KOPT-K1 (cell line): ENCODE results near the gene SUSD3.
A peak's percentile ranks its signal among the peaks of the same experiment; 100 is the strongest.

Experiments used
- H3K27ac ChIP-seq: fragments of 200-600 bp; sonication (generic); 2 replicates; pipeline ENCODE4 v1.5.1; 2016; ENCODE audit warnings: antibody characterized with exemption, mild to moderate bottlenecking, low read depth, low read length; ENCODE audit not compliant: poor library complexity, severe bottlenecking
- H3K36me3 ChIP-seq: fragments of 200-600 bp; sonication (generic); 2 replicates; pipeline ENCODE4 v1.5.1; 2017; ENCODE audit warnings: antibody characterized with exemption, mild to moderate bottlenecking, low read length, moderate library complexity; ENCODE audit not compliant: insufficient read depth
- H3K9me3 ChIP-seq: fragments of 200-600 bp; sonication (generic); 2 replicates; pipeline ENCODE4 v1.5.1; 2017; ENCODE audit warnings: antibody characterized with exemption, low read length, mild to moderate bottlenecking; ENCODE audit not compliant: insufficient read depth, poor library complexity, severe bottlenecking

SUSD3 gene

DNA sequence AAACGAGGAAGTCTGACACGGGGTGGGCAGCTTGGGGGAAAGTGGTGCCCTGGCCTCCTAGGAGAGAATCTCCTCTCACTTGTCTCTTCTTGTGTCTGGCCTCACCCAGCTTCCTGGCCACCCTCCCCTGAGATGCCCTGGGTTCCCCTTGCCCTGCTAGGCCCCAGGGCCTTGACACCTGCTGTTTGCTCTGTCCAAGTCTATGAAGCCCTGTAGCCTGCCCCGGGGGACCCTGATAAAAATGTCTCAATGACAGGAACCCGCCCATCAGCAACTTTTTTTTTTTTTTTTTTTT lies 35.0 kb upstream of the SUSD3 start:
- Histone ChIP-seq H3K36me3 (peaks cover 47% of the 10 kb centered on the region; the same call in 1 of the 2 replicates), H3K27ac (no peak overlapping the region), H3K9me3 (no peaks in the 10 kb centered on the region)

DNA sequence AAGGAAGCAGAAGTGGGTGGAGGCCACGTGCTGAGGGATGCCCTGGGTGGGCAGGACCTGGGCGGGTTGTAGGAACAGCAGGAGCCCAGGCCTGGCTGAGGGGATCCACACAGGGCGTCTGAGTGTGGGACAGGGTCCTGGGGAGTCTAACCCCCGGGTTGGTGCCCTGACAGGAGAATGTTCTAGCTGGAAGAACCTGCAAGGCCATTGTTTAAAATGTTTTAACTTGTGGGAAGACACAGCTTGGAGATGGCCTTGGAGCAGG lies 33.9 kb upstream of the SUSD3 start:
- H3K27ac ChIP-seq = peak overlapping the region; percentile 90
- no peaks in the 10 kb centered on the region for H3K9me3 ChIP-seq
- peaks cover 37% of the 10 kb centered on the region; the same call in 1 of the 2 replicates for H3K36me3 ChIP-seq

DNA sequence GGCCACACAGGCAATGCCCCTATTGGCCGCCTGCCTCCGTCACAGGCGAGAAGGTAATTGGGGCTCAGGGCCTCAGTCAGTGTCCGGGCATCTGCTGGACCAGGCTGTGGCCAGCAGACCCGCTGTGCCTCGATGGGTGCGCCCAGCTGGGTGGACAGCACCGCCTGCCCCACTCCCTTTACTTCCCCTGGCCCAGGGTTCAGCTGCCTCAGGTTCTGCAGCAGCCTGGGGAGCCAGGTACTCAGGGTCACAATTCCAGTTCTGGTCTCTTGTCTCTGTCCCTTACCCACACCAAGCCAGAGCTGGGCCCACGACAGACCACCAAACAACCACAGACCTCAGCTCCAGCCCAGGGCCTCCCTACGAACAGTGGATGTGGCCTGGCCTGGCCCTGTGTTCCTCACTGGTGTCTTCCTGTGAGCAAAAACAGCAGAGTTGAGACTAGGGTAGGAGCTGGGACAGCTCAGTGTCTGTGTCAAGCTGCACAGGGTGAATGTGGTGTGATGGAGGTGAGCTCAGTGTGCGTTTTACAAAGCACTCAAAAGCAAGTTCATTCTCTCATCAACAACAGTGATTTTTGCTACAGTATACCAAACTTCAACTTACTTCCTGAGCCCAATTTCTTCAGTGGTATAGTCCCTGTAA lies 33.4 kb upstream of the SUSD3 start:
- Histone ChIP-seq H3K9me3 (no peaks in the 10 kb centered on the region), H3K36me3 (peaks cover 37% of the 10 kb centered on the region; the same call in 1 of the 2 replicates), H3K27ac (peak overlapping the region; percentile 90)

DNA sequence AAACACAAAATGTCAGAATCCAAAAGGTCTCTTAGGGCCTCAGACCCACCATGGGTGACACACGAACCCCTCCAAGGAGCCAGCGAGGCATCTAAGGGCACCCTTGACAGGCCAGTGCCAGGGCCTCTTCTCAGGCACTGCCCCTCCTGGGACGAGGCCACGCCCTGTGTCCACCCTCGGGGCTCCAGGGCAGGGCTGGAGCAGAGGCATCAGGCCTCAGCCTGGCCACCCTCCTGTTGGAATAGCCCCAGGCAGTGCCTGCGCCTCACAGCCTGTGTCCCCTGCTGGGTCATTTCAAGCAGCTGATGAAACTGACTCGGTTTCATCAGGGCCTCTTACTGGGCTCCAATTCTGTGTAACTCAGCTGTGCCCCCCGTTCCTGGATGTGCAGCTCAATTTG lies 32.8 kb upstream of the SUSD3 start:
- H3K36me3 ChIP-seq = peaks cover 33% of the 10 kb centered on the region; the same call in 1 of the 2 replicates
- H3K9me3 ChIP-seq = no peaks in the 10 kb centered on the region
- H3K27ac ChIP-seq = peak overlapping the region; percentile 90

DNA sequence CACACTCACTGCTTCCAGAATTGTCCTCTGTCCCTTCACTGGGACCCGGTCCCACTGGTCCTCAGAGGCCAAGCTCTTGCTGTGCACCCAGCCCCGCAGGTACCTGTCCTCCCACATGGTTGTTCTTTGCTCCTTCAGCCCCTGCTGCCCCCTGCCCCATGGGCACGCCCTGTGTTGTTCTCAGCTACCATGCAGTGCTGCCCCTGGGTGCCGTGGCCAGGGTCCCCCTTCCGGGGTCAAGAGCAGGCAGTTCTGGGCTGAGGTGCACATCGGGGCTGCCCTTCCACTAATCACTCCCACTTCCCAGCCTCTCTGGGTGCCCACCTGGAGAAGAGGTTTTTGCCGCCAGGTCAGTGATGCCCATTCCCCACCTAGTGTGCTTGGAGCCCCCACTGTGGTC lies 31.9 kb upstream of the SUSD3 start:
- no peaks in the 10 kb centered on the region for H3K9me3 ChIP-seq
- peaks cover 27% of the 10 kb centered on the region; the same call in 1 of the 2 replicates for H3K36me3 ChIP-seq
- H3K27ac ChIP-seq = peak overlapping the region; percentile 90

DNA sequence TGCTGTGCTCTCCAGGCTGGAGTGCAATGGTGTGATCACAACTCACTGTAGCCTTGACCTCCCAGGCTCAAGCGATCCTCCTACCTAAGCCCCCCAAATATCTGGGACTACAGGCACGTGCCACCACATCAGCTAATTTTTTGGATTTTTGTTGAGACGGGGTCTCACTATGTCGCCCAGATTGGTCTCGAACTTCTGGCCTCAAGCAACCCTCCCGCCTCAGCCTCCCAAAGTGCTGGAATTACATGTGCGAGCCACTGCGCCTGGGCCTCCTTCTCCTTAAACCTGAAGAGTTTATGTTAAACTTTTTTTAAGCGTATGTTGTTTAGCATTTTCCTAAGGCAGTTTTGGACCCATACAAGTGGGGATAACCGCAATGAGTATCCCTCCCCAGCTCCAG lies 30.8 kb upstream of the SUSD3 start:
- Histone ChIP-seq H3K9me3 (no peaks in the 10 kb centered on the region), H3K27ac (peak overlapping the region; percentile 90), H3K36me3 (peaks cover 34% of the 10 kb centered on the region; the same call in 1 of the 2 replicates)

DNA sequence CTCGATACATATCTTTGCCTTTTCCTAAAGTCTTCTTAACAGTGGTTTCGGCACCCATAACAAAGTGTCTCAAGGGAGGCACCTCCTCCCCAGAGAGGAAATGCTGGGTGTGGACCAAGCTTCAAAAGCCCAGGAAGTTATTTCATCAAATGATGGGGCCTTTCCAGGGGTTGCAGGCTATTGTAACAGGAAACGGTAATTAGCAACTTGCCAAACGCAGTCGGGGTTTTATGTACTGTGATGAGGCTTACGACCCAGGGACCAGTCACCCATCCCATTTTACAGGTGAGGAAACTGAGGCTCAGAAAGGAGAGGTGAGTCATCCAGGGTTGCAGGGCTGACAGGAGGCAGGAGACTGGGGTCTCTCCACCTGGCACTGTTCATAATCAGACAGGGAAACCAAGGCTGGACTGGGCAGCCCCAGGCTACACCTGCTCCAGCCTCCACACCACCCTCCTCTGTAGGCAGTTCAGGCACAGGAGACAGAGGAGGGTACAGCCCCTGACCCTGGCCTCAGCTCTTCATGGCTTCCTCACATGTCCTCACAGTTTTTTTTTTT lies 30.0 kb upstream of the SUSD3 start:
- Histone ChIP-seq H3K9me3 (no peaks in the 10 kb centered on the region), H3K36me3 (peaks cover 36% of the 10 kb centered on the region; the same call in 1 of the 2 replicates), H3K27ac (peak overlapping the region; percentile 90)

DNA sequence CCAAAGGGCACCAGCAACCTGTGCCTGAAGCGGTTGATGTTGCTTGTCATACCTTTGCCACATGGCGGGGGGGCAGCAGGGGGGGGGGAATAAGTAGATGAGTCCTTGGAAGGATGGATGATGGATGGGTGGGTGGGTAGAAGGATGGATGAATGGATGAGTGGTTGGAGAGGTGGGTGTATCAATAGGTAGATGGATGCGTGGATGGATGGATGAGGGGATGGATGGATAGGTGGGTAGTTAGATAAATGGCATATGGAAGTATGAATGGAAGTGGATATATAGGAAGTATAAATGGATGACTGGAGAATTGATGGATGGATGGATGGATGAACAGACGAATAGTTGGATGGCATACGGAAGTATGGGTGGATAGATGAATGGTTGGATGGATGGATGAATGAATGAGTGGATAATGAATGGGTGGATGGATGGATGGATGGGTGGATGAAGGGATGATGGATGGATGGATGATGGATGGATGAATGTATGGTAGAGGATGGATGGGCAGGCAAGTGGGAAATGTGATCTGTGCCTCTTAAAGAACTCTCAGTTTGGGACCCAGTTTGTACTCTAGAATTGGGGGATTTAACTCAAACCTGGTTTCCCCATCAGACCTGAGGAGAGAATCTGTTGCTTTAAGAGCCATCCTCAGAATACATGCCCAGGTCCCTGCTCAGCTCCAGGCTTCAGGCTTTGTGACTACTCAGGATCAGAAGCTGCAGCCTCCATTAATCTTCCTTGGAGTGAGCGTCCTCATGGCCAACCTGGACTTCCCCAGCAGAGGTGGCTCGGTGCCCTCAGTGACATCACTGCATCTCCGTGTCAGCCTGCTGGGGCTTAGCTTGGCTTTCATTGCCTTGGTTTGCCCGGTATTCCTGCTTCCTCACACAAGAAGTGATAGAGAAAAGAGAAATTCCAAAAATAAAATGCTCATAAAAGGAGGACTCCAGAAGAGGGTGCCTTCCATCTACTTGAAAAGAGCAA lies 27.6 kb upstream of the SUSD3 start:
- no peaks in the 10 kb centered on the region for H3K9me3 ChIP-seq
- H3K36me3 ChIP-seq = peaks cover 38% of the 10 kb centered on the region; the same call in 1 of the 2 replicates
- H3K27ac ChIP-seq = no peak overlapping the region

DNA sequence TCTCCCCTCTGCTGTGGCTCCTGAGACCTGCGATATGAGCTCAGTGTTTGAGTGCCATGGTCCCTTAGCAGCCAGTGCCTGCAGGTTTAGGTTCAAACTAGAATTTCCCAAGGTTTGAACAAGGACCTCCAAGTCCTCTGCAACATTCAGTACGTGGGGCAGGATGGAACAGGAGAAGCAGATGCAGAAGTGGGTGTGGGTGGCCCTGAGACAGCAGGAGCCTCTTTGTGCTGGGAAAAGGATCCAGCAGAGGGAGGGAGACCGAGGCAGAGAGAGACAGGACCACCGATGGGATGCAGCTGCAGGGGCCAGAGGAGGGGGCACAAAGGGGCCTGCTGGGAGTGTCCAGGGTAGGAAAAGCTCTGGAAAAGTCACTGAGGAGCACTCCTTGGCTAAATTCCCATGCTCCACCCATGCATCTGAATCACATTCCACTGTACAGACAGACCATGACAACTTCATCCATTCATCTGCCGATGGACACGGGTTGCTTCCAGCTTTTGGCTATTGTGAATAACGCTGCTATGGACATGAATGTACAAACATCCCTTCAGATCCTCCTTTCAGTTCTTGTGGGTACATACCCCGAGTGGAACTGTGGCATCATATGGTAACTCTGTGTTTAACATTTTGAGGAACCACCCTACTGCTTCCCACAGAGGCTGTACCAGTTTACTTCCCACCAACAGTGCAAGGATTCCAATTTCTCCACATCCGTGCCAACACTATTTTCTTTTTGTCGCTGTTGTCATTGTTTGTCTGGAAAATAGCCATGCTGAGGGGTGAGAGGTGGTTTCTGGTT lies 26.7 kb upstream of the SUSD3 start:
- Histone ChIP-seq H3K9me3 (no peaks in the 10 kb centered on the region), H3K27ac (no peak overlapping the region)

DNA sequence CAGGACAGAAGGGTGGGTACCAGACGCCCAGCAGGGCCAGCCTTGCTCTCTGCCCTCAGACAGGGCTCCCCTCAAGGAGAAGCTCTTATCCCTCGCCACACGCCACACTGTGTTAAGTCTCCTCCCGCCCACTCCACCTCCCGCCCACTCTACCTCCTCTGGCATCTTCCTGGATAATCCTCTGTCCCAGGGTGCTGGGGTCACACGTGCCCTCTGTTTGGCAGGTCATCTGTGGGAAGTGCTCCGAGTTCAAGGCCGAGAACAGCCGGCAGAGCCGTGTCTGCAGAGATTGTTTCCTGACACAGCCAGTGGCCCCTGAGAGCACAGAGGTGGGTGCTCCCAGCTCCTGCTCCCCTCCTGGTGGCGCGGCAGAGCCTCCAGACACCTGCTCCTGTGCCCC lies 26.0 kb upstream of the SUSD3 start:
- Histone ChIP-seq H3K27ac (no peak overlapping the region), H3K36me3 (peaks cover 38% of the 10 kb centered on the region; the same call in 1 of the 2 replicates), H3K9me3 (no peaks in the 10 kb centered on the region)

More for the DNA sequence above, 26.7 kb upstream of the SUSD3 start:
- H3K36me3 ChIP-seq = peaks cover 38% of the 10 kb centered on the region; the same call in 1 of the 2 replicates

DNA sequence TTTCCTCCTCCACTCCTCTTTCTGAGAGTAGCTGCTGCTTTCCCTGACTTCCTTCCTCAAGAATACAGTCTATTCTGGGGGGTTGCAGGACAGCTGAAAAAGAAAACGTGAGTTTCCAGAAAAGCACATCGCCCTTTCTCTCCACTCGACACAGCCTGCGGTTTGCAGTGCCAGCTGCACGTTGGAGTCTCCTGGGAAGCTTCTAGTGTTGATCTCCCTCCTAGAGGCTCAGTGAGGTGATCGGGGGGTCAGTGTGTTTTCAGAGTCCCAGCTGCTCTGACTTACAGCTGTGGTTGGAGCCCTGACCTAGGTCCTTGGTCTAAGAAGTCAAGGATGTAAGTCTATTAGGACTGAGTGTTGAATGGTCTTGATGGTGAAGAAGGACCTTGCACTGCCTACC lies 25.0 kb upstream of the SUSD3 start:
- no peaks in the 10 kb centered on the region for H3K9me3 ChIP-seq
- no peak overlapping the region for H3K27ac ChIP-seq
- peaks cover 38% of the 10 kb centered on the region; the same call in 1 of the 2 replicates for H3K36me3 ChIP-seq

DNA sequence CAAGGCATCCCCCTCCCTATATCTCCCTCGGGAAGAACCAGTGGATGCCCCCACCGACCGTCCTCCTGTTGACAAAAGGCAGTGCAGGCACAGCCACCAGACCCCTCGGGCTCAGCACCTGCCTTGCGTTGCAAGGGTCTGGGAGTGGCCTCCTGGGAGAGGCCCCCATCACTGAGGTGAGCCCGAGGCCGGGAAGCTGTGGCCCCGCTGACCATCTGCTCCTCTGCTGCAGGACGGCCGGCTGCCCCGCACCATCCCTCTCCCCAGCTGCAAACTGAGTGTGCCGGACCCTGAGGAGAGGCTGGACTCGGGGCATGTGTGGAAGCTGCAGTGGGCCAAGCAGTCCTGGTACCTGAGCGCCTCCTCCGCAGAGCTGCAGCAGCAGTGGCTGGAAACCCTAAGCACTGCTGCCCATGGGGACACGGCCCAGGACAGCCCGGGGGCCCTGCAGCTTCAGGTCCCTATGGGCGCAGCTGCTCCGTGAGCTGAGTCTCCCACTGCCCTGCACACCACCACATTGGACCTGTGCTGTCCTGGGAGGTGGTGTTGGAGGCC lies 23.3 kb upstream of the SUSD3 start:
- H3K36me3 ChIP-seq = peaks cover 31% of the 10 kb centered on the region; the same call in 1 of the 2 replicates
- H3K27ac ChIP-seq = no peak overlapping the region
- H3K9me3 ChIP-seq = no peaks in the 10 kb centered on the region

DNA sequence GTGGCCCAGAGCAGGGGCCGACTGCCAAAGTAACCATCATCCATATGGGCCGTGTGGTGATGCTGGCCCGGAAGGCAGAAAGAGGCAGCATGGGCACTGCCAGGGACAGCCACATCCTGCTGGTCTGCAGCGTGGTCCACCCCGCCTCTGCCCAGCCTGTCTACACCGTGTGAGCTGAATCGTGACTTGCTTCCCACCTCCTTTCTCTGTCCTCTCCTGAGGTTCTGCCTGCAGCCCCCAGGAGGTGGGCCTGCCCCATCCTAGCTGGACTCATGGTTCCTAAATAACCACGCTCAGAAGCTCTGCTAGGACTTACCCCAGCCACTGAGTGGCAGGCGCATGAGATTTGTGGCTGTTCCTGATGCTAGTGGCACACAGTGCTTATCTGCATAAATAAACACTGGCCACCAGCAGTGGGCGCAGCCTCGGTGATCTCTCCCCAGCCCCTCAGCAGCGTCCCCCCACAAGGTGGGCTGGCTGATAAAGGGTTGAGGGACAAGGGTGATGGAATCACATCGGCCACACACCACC lies 22.6 kb upstream of the SUSD3 start:
- H3K27ac ChIP-seq = no peak overlapping the region
- no peaks in the 10 kb centered on the region for H3K9me3 ChIP-seq
- H3K36me3 ChIP-seq = peaks cover 30% of the 10 kb centered on the region; the same call in 1 of the 2 replicates

DNA sequence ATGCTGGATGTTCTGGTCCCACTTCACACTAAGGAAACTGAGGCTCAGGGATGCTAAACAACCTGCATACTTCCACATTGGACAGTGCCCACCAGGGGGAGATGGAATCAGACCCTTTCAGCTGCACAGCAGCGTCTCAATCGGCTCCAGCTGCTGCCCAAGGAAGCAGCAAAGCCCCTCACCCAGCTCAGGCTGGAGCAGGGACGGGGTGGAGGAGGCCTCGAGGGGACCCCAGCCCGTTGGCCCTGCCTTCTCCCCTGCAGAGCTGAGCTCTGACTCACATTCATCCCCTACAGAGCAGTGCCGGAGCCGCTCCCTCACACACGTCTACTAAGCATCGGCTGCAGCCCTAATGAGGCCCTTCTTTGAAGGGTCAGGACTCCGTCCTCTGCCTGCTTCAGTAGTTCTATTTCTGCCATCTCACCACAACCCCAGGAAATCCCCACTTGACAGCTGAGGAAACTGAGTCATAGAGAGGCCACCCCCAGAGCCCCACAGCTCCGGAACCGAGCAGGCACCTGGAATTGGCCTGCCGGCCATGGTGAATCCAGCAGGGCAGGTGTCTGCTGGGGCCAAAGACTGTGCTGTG lies 21.5 kb upstream of the SUSD3 start:
- H3K27ac ChIP-seq = no peak overlapping the region
- H3K9me3 ChIP-seq = no peaks in the 10 kb centered on the region
- H3K36me3 ChIP-seq = peaks cover 25% of the 10 kb centered on the region; the same call in 1 of the 2 replicates
